Measurements from ENCODE around the gene DNAH6. TPM values are rescaled to one million over a fixed set of nuclear protein-coding genes. Genes with fewer than 3 reads are reported as not detected.
"Not testable (repeated sequence)": the region's sequence is repeated elsewhere in the genome, so short reads cannot be mapped to it uniquely, and the experiment has no call there.

DNAH6 gene
- total RNA-seq, 3 donors from 2014 or later: 0.03 to 0.19 (median 0.11) TPM

GRCh38 chr2:84532291-84532690 lies 16.0 kb downstream of the DNAH6 start:
- ATAC-seq (no peak), DNase-seq (no peak)
- no peaks in the 10 kb centered on the region for H3K27me3 Mint-ChIP-seq (ENCODE audit: low read depth)
- H3K4me3 Mint-ChIP-seq: no peak overlapping the region
- H3K36me3 Mint-ChIP-seq (ENCODE audit: insufficient read depth): no peaks in the 10 kb centered on the region
- no peaks in the 10 kb centered on the region for H3K9me3 Mint-ChIP-seq
- peaks cover 12% of the 10 kb centered on the region for H3K4me1 Mint-ChIP-seq (ENCODE audit: low read depth)

DNA sequence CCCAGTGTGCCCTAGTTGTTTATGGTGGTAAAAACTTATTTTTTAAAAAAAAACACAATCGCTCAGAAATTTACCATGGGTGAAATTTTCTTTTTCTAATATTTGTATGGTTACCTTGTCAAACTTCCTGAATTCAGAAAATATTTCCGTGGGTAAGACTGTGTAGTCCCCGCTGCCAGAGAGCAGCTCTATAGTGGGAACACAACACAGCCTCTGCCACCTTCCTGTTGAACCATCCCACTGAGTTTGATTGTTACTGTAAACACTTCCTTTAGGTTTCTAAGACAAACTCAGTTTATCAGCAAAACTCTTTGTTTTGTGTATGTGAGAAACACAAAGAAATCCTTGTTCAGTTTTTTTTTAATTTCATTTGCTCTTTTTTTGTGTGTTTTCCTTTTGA lies 17.9 kb downstream of the DNAH6 start:
- ATAC-seq: no peak
- no peak for DNase-seq
- H3K27me3 Mint-ChIP-seq (ENCODE audit: low read depth): no peaks in the 10 kb centered on the region
- H3K4me1 Mint-ChIP-seq (ENCODE audit: low read depth): peaks cover 6% of the 10 kb centered on the region
- H3K36me3 Mint-ChIP-seq (ENCODE audit: insufficient read depth): no peaks in the 10 kb centered on the region
- no peak overlapping the region for H3K4me3 Mint-ChIP-seq
- no peaks in the 10 kb centered on the region for H3K9me3 Mint-ChIP-seq

- no peak for ATAC-seq
- Mint-ChIP-seq H3K27me3 (ENCODE audit: low read depth) (no peaks in the 10 kb centered on the region), H3K4me3 (no peak overlapping the region), H3K9me3 (no peaks in the 10 kb centered on the region), H3K36me3 (ENCODE audit: insufficient read depth) (no peaks in the 10 kb centered on the region), H3K4me1 (ENCODE audit: low read depth) (peaks cover 17% of the 10 kb centered on the region)
- no peak for DNase-seq
Observed at GRCh38 chr2:84537251-84537650, 21.0 kb downstream of the DNAH6 start.

DNA sequence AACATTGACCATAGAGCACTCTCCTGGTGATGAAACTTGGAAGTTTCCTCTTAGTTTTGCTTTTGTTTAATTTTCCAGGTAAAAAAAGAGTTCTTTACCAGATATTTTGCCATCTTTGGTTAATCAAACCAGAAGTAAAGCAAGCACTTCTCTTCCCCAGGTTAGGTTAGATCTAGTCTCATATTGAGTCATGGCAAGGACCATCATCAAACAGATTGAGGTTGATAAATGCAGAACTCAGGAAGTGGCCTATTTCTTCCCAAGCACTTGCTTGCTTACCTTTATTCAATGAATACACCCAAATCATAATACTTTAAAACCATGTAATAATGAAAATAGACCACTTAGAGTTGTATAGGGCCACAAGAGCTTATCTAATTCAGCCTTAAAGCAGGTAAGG lies 23.4 kb downstream of the DNAH6 start:
- H3K27me3 Mint-ChIP-seq (ENCODE audit: low read depth): no peaks in the 10 kb centered on the region
- H3K4me1 Mint-ChIP-seq (ENCODE audit: low read depth): peaks cover 14% of the 10 kb centered on the region
- no peak for DNase-seq
- no peak overlapping the region for H3K4me3 Mint-ChIP-seq
- no peak for ATAC-seq
- no peaks in the 10 kb centered on the region for H3K9me3 Mint-ChIP-seq
- no peaks in the 10 kb centered on the region for H3K36me3 Mint-ChIP-seq (ENCODE audit: insufficient read depth)

DNA sequence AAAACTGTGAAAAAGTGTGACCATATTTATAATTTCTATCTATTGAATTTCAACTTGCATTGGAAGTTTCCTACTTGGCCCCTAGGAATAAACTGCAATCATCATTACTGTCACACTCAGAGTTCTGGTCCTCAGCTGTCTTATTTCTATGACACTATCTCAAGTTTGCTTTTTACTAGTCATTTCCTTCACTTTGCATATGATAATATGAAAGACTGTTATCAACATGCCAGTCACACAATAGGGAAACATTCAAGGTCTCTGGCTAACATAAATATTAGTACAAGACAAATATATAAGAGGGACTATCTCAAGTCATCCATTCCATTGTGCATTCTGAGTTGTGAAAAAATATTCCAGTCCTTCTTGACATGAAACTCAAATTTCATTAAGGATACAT lies 28.7 kb downstream of the DNAH6 start:
- Mint-ChIP-seq H3K27me3 (ENCODE audit: low read depth) (no peaks in the 10 kb centered on the region), H3K36me3 (ENCODE audit: insufficient read depth) (no peaks in the 10 kb centered on the region), H3K4me3 (no peak overlapping the region), H3K9me3 (no peaks in the 10 kb centered on the region), H3K4me1 (ENCODE audit: low read depth) (peaks cover 3% of the 10 kb centered on the region)
- DNase-seq: no peak
- ATAC-seq: no peak

DNA sequence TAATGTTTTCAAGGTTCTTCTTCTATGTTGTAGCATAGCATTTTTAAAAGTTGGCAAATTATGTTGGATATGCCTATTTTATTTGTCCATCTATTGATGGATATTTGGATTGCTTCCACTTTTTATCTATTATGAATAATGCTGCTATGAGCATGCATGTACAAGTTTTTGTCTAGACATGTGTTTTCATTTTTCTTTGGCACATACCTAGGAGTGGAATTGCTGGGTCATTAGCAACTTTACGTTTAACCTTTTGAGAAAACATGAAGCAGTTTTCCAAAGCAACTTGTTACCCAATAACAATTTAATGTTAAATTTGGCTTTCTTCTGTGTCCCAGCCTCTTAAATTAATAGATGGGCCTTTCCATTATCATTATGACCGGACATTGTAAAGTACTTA lies 30.3 kb downstream of the DNAH6 start:
- Mint-ChIP-seq H3K4me1 (ENCODE audit: low read depth) (no peaks in the 10 kb centered on the region), H3K27me3 (ENCODE audit: low read depth) (no peaks in the 10 kb centered on the region), H3K4me3 (no peak overlapping the region), H3K9me3 (no peaks in the 10 kb centered on the region), H3K36me3 (ENCODE audit: insufficient read depth) (no peaks in the 10 kb centered on the region)
- DNase-seq: no peak
- no peak for ATAC-seq

- DNase-seq (no peak), ATAC-seq (no peak)
- H3K27me3 Mint-ChIP-seq (ENCODE audit: low read depth): no peaks in the 10 kb centered on the region
- no peaks in the 10 kb centered on the region for H3K9me3 Mint-ChIP-seq
- H3K36me3 Mint-ChIP-seq (ENCODE audit: insufficient read depth): no peaks in the 10 kb centered on the region
- no peak overlapping the region for H3K4me3 Mint-ChIP-seq
- no peaks in the 10 kb centered on the region for H3K4me1 Mint-ChIP-seq (ENCODE audit: low read depth)
Observed at GRCh38 chr2:84548303-84548702, 32.0 kb downstream of the DNAH6 start.

GRCh38 chr2:84550916-84551315 lies 34.6 kb downstream of the DNAH6 start:
- H3K9me3 Mint-ChIP-seq: no peaks in the 10 kb centered on the region
- no peaks in the 10 kb centered on the region for H3K36me3 Mint-ChIP-seq (ENCODE audit: insufficient read depth)
- no peak for ATAC-seq
- no peak for DNase-seq
- no peak overlapping the region for H3K4me3 Mint-ChIP-seq
- no peaks in the 10 kb centered on the region for H3K4me1 Mint-ChIP-seq (ENCODE audit: low read depth)
- H3K27me3 Mint-ChIP-seq (ENCODE audit: low read depth): no peaks in the 10 kb centered on the region

DNA sequence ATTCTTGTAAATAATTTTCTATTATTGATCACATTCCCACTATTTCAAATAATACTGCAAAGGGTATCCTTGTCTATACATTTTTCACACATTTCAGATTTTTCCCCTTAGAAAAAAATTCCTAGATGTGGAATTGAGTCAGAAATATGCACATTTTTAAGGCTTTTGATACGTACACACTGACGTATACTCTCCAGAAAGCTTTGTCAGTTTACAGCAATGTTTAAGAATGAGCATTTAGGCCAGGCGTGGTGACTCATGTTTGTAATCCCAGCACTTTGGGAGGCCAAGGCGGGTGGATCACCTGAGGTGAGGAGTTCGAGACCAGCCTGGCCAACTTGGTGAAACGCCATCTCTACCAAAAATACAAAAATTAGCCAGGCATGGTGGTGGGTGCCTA lies 35.2 kb downstream of the DNAH6 start:
- not testable (repeated sequence) for DNase-seq; ATAC-seq; H3K4me1 Mint-ChIP-seq (ENCODE audit: low read depth); H3K27me3 Mint-ChIP-seq (ENCODE audit: low read depth); H3K36me3 Mint-ChIP-seq (ENCODE audit: insufficient read depth); H3K9me3 Mint-ChIP-seq; H3K4me3 Mint-ChIP-seq

DNA sequence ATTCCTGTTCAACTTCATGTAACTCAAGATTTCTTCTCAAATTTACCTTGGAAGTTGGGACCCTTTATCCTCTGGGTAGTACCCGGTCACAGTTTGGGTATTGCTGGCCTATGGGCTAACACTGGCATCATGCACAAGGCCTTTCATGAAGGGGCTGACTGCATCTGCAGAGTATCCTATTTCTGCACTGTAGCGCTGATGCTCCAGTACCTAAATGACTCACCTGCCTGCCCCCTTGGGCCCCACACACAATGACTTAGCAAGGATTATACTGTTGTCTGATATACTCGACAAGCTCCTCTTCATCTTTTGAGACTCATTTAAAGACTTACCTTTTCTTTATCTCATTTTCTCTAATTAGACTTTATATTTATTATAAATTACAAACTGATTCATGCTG lies 39.9 kb downstream of the DNAH6 start:
- peaks cover 10% of the 10 kb centered on the region for H3K36me3 Mint-ChIP-seq (ENCODE audit: insufficient read depth)
- no peaks in the 10 kb centered on the region for H3K4me1 Mint-ChIP-seq (ENCODE audit: low read depth)
- no peak for ATAC-seq
- no peak for DNase-seq
- peaks cover 13% of the 10 kb centered on the region for H3K9me3 Mint-ChIP-seq
- H3K4me3 Mint-ChIP-seq: no peak overlapping the region
- no peaks in the 10 kb centered on the region for H3K27me3 Mint-ChIP-seq (ENCODE audit: low read depth)

- ATAC-seq: no peak
- Mint-ChIP-seq H3K36me3 (ENCODE audit: insufficient read depth) (peaks cover 10% of the 10 kb centered on the region), H3K27me3 (ENCODE audit: low read depth) (no peaks in the 10 kb centered on the region), H3K4me3 (no peak overlapping the region), H3K9me3 (peaks cover 13% of the 10 kb centered on the region), H3K4me1 (ENCODE audit: low read depth) (no peaks in the 10 kb centered on the region)
- DNase-seq: no peak
Observed at GRCh38 chr2:84559838-84560237, 43.5 kb downstream of the DNAH6 start.

- H3K4me3 Mint-ChIP-seq: no peak overlapping the region
- no peaks in the 10 kb centered on the region for H3K9me3 Mint-ChIP-seq
- H3K27me3 Mint-ChIP-seq (ENCODE audit: low read depth): no peaks in the 10 kb centered on the region
- peaks cover 15% of the 10 kb centered on the region for H3K4me1 Mint-ChIP-seq (ENCODE audit: low read depth)
- DNase-seq (no peak), ATAC-seq (no peak)
- H3K36me3 Mint-ChIP-seq (ENCODE audit: insufficient read depth): no peaks in the 10 kb centered on the region
Observed at GRCh38 chr2:84579661-84580060, 63.4 kb downstream of the DNAH6 start.

DNA sequence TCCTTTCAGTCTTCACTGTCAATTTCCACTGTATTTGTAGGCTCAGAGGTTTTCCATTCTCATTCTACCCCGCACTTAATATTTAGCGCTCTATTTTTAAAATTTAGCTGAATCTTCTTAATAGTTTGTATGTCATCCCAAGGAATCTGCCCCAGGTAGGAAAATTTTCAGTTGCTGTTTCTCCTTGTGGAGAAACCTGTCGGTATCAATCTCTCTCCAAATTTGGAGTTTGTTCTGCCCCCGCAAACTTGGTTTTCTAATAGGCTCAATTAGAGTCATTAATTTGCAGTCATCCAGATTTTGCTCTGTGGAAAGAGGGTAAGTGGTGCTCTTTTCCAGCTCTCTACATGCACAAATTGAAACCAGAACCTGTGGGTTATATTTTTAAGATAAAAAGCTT lies 87.6 kb downstream of the DNAH6 start:
- H3K4me1 Mint-ChIP-seq (ENCODE audit: low read depth): no peaks in the 10 kb centered on the region
- DNase-seq (no peak), ATAC-seq (no peak)
- H3K4me3 Mint-ChIP-seq: no peak overlapping the region
- H3K9me3 Mint-ChIP-seq: peaks cover 19% of the 10 kb centered on the region
- no peaks in the 10 kb centered on the region for H3K36me3 Mint-ChIP-seq (ENCODE audit: insufficient read depth)
- H3K27me3 Mint-ChIP-seq (ENCODE audit: low read depth): peaks cover 6% of the 10 kb centered on the region

- Mint-ChIP-seq H3K4me1 (ENCODE audit: low read depth) (no peaks in the 10 kb centered on the region), H3K9me3 (peaks cover 13% of the 10 kb centered on the region), H3K4me3 (no peak overlapping the region), H3K27me3 (ENCODE audit: low read depth) (no peaks in the 10 kb centered on the region), H3K36me3 (ENCODE audit: insufficient read depth) (peaks cover 2% of the 10 kb centered on the region)
- DNase-seq (no peak), ATAC-seq (no peak)
Observed at GRCh38 chr2:84613082-84613481, 96.8 kb downstream of the DNAH6 start.

- H3K4me1 Mint-ChIP-seq (ENCODE audit: low read depth): no peaks in the 10 kb centered on the region
- ATAC-seq (no peak), DNase-seq (no peak)
- H3K36me3 Mint-ChIP-seq (ENCODE audit: insufficient read depth): no peaks in the 10 kb centered on the region
- no peaks in the 10 kb centered on the region for H3K9me3 Mint-ChIP-seq
- no peaks in the 10 kb centered on the region for H3K27me3 Mint-ChIP-seq (ENCODE audit: low read depth)
- no peak overlapping the region for H3K4me3 Mint-ChIP-seq
Observed at GRCh38 chr2:84619794-84620371, 103.6 kb downstream of the DNAH6 start.

DNA sequence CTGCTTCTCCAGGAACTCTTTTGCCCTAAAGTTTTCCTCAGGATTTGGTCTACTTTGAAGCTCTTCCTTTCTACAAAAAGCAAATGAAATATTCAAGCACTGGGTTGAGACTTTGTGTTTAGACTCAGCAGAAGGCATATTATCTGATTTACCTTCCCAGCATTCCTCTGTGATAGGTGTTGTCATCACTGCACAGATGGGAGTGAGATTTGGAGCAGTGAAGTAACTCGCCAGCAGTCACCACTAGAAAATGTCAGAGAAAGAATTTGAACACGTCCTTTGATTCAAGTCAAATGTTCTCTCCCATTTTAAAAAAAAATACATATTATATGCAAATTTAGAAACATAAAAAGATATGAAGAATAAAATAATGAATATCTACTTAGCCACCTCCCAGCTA lies 112.2 kb downstream of the DNAH6 start:
- Mint-ChIP-seq H3K4me3 (no peak overlapping the region), H3K9me3 (no peaks in the 10 kb centered on the region), H3K36me3 (ENCODE audit: insufficient read depth) (no peaks in the 10 kb centered on the region), H3K27me3 (ENCODE audit: low read depth) (peaks cover 3% of the 10 kb centered on the region), H3K4me1 (ENCODE audit: low read depth) (peaks cover 24% of the 10 kb centered on the region)
- ATAC-seq: no peak
- no peak for DNase-seq
